NCI-H1092 treated with DMSO at 0.1 percent for 48 hours (cell line): ENCODE data around the gene RHCG.

ENCODE experiments used
- DNase-seq: peaks from one replicate; lab custom pipeline; 2025; lab: John Stamatoyannopoulos, UW

Gene RHCG

DNA sequence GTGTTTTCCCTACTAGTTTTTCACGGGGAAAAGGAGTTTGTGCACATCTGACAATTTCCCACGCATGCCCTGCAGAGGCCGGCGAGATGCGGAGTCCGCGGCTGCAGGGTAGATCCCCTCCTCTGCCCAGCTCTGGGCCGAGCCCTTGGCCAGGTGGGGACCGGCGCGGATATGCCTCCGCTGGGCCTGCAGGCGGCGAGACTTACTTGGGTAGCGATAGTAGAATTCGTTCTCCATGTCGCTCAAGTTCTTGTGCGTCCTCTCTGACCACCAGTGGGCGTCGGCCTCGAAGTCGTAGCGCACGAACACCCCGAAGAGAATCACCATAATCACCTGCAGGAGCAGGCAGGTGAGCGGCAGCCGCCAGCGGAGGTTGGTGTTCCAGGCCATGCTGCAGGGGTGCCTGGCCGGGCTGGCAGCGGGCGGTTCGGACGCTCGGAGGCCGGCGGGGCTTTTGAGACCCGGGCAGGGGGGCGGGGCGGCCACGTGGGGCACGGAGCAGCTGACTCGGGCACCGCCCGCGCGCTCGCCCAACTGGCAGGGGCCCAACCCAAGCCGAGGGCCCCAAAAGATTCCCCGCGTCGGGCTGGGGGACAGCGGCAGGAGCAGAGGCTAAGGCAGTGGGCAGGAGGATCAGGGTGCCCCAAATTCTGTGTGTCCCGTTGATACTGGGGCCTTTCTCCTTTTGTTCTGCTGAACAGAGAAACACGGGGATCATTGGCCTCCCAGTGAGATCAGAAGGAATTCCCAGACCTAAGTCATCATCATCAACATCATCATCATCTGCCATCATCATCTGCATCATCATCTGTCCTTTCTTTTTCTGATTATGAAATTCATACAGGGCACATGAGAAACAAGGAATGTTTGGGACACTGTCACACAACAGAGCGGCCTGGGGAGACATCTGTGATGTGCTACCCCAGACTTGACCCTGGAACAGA is at the start of gene RHCG:
Gene RHCG (minus strand): TSS at position 429 of the 944 bp plus-strand sequence. CDS start 39 bp downstream, at position 390.
- peak; percentile 36 for DNase-seq

DNA sequence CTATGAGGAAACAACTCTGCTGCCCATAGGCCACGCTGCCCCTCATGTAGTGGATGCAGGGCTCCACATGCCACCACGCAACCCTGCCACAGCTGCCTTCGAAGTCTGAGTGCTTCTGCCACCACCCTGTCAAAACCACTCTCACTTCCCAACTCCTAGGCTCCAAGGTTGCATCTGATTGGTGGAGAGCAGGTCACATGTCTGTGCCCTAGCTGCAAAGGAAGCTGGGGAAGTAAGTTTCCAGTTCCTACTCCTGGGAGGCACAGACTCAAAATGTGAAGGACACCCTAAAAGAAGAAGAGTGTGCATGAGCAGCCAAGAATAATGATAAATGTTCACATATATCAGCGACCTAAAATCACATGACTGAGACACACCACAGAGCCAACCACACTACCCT is 47.0 kb upstream of the RHCG start:
- DNase-seq = no peak

DNA sequence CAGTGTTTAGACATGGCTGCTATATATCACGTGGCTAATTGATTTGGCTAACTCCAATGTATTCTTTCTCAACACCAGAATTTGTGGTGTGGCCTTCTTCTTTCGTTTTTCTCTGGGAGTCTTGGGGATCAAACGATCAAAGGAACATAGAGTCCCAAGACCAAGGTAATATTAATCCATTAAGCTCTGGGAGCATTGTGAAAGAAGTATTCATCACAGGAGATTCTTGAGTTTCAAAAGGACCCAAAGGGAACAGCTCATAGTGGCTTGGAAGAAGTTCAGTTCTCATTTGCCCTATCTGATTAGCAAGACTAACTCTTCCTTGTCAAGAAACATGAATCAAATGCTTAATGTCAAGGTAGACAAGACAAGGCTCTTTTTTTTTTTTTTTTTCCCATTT is 46.0 kb upstream of the RHCG start:
- DNase-seq = no peak

GRCh38 chr15:89539027-89539426 is 42.6 kb upstream of the RHCG start:
- no peak for DNase-seq

DNA sequence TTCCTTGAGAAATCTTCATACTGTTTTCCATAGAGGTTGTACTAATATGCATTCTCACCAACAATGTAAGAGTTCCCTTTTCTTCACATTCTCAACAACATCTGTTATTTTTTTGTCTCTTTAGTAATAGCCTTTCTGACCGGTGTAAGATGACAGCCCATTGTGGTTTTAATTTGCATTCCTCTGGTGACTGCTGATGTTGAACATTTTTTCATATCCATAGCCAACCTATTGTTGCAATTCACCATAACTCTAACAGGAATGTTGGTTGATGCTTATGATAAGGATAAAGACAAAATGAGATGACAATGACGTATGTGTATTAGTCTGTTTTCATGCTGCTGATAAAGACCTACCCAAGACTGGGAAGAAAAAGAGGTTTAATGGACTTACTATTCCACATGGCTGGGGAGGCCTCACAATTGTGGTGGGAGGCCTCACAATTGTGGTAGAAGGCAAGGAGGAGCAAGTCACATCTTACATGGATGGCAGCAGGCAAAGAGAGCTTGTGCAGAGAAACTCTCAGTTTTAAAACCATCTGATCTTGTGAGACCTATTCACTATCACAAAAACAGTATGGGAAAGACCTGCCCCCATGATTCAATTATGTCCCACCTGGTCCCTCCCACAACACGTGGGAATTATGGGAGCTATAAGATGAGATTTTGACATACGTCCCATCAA is 37.6 kb upstream of the RHCG start:
- DNase-seq = no peak

GRCh38 chr15:89531796-89532537 is 35.6 kb upstream of the RHCG start:
- no peak for DNase-seq

DNA sequence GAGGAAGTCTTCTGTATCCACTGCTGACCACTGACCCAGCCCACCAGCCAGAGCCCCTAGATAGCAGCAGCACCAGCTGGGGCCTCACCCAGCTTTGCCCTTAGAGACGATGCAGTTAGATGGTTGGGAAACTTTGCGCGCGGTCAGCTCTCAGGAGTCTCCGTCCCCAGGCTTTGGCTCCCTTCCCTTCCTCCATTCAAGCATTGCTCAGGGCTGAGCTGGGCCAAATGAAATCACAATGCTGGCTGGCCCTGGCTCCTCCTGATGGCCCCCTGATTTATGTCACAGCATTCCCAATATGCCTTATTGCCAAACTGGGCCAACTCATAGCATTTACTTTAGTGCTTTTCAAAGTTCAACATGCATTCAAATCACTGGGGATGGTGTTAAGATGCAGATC is 34.6 kb upstream of the RHCG start:
- no peak for DNase-seq

GRCh38 chr15:89528757-89529352 is 32.5 kb upstream of the RHCG start:
- DNase-seq = no peak

- no peak for DNase-seq
Measured at GRCh38 chr15:89526601-89527441, 30.4 kb upstream of the RHCG start.

DNA sequence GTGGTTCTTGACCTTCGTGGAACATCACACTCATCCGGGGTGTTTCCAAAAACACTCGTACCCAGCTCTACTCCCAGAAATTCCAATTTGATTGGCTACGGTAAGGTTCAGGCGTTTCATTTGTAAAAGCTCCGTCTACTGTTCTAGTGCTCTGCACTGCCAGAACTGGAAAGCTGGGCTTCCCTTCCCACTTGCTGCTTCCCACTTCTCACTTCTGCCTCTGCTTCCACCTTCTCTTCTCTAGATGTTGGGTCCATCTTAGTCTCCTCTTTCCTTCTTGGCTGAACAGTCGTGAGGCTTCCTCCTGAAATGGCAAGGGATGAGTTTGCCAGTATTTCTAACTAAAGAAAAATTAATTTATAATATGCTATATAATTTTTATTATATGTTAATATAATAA is 29.8 kb upstream of the RHCG start:
- DNase-seq = no peak

DNA sequence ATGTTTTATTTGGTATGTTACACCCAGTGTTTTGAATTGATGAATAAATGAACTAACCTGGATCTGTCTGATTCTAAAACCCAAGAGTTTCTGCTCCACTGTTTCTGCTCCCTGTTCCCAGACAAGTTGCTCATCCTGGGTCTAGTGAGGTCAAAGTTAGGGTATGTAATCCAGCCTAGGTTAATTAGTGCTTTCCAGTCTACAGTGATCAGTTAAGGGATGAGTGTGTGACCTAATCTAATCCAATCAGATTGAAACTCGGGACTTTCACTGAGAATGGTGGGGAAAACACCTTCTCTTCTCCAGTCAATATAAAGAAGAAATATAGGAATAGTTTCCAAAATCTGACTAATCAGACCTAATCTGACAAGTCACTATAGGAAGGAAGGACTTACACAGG is 27.8 kb upstream of the RHCG start:
- no peak for DNase-seq

DNA sequence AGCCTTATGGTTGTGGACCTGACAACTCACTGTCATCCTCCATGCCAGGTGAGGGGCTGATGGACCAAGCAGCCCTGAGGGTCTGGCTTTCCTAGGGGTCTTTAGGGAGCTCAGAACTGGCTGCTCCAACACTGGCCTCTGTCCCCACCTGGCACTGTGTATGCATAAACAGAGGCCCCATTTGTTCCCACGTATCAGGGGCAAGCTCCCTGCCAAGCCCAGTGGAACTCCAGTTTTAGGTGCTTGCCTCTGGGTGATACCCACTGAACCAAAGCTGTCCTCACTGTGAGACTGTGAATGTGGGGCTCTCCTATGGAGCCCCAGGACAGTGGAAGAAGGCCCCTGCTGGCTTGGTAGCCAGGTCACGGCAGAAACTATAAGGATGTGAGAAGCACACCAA is 26.7 kb upstream of the RHCG start:
- DNase-seq = no peak

- DNase-seq = no peak
Measured at GRCh38 chr15:89521605-89522004, 25.2 kb upstream of the RHCG start.

DNA sequence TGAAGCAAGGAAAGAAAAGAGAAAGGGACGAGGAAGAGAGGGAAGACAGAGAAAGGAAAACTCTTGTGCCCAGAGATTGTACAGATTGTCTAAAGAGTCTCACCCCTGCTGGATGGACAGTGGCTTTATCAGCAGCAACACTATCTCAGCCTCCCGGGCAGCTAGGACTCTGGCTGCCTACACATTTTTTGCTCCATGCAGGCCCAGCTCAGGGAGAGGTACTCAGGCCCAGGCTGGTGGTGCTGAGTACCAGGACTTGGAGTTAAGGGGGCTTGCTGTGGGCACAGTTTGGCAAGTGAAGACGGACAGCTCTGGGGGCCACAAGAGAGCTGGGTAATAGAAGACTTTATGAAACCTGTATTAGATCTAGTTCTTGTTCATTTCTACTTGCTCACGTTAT is 19.1 kb upstream of the RHCG start:
- no peak for DNase-seq

DNA sequence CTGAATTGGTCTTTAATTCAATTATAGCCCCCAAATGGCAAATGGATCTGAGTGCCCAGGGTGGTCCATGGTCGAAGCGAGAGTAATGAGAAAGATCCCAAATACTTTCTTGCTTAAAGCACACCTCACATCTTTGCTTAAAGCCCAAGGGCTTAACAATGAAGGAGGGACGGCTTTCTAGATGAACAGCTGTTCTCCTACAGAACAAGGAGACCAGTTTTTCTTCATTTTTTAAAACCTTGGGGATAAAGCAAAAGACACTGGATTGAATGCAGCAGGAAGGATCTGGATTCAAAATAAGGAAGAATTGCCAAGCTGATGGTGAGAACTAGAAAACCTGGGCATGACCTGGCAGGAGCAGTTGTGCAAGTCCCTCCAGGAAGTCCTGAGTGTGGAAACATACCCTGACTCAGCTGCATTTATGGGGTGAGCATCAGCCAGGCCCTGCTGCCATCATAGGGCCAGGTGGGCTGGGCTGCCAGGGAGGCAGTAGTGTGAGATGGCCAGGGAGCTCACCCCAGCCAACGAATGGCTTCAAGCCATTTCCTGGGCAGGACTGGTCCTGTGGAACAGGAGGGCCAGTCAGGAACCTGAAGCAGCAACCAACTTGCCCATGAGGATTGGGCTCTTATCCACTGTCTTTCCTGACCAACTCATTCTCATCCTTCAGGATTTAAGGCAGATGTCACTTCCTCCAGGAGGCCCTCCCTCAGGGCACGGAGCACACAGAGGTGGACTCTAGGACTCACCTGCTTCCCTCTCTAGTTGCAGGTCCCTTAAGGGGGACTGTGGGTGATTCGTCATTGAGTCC is 18.4 kb upstream of the RHCG start:
- DNase-seq = no peak

DNA sequence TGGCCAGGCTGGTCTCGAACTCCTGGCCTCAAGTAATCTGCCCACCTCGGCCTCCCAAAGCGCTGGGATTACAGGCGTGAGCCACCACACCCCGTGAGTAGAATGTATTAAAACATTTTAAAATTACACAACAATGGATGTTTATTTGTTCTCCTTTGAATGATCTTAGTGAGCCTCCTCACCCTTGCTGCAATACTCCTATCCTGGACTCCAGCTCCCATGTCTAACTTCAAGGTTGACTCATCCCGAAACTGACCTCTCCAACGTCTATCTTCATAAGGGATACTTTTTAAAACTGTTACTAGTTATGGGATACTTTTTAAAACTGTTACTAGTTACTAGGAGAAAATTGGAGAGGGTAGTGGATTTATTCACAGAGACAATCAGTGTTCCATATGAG is 17.8 kb upstream of the RHCG start:
- no peak for DNase-seq

DNA sequence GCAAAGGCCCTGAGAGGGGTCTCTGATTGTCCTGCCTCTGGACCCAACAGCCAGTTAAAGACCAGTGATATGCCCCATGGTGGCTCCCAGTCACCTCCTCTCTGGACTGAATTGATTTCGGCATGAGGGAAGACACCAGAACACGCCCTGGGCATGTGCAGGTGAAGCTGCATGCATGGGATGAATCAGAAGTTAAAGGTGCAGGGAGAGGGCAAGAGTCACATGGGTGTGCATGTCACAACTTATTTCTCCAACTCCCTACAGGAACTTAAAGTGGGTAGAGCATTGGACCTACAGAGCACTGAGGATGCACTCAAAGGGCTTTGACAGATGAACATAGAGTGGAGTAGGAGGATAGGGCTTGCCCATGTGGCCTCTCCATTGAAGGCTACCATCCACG is 16.9 kb upstream of the RHCG start:
- DNase-seq = no peak

- DNase-seq = no peak
Measured at GRCh38 chr15:89512631-89513030, 16.2 kb upstream of the RHCG start.

DNA sequence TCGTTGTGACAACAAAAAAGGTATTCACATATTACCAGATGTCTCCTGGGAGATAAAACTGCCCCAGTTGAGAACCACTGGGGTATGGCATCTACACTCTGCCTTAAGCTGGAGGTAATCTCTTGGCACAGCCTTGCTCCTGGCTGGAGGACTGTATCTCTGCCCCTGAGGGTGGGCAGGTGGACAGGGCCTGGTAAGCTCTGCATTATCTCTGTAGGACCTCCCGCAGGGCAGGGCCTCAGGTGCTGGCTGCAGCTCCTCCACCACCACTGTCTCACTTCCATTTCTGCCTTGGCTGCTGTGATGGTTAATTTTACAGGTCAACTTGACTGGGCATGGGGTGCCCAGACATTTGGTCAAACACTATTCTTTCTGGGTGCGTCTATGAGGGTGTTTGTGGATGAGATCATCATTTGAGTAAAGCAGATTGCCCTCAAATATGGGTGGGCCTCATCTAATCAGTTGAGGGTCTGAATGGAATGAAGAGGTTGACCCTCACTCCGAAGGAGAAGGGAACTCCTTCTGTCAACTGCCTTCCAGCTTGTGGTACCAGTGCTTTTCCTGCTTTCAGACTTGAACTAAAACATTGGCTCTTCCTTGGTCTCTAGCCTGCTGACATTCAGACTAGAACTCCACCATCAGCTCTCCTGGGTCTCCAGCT is 9.8 kb upstream of the RHCG start:
- no peak for DNase-seq

DNA sequence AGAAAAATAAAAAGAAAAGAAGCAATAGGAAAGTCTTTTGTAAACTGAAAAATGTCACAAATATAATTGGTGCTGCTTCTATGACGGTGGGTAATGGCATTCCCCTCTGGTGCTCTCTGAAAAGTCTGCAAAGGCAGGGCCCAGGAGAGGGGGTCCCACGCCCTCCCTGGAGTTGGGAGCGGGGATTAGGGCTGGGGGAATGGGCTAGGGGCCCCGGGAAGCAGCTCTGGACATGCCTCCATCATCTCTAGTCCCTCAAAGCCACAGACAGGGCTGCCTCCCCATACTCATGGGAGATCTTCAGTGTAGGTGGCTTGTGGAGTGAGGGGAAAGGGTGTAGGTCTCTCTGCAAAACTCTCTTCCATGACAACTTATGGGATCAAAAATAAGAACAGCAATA is 7.8 kb upstream of the RHCG start:
- DNase-seq = no peak
